T-helper 2 cell treated with Interferon-gamma antibody and Interleukin-4, amounts not matched to agents 5 μg/mL and 100 μg/mL, for 36 hours (primary cell): ENCODE measurements around the gene ALX4.

Source experiments
- DNase-seq: peaks from one replicate; pipeline ENCODE4 v3.0.0; 2021; ENCODE audit warnings: low spot score
- H3K27ac Mint-ChIP-seq: one replicate; pipeline ENCODE4 v1.8.0; 2021; ENCODE audit warnings: mild to moderate bottlenecking, mixed read lengths
- H3K27me3 Mint-ChIP-seq: one replicate; pipeline ENCODE4 v1.8.0; 2021; ENCODE audit warnings: low read depth, mixed read lengths
- H3K36me3 Mint-ChIP-seq: one replicate; pipeline ENCODE4 v1.8.0; 2021; ENCODE audit warnings: low read depth, mixed read lengths
- H3K4me1 Mint-ChIP-seq: one replicate; pipeline ENCODE4 v1.8.0; 2021; ENCODE audit warnings: low read depth, mixed read lengths
- H3K4me3 Mint-ChIP-seq: one replicate; pipeline ENCODE4 v1.8.0; 2022; ENCODE audit warnings: mild to moderate bottlenecking, moderate library complexity, mixed read lengths
- H3K9me3 Mint-ChIP-seq: one replicate; pipeline ENCODE4 v1.8.0; 2021; ENCODE audit warnings: mixed read lengths

Gene ALX4

GRCh38 chr11:44252999-44253602 lies 56.8 kb downstream of the ALX4 start:
- no peak for DNase-seq
- H3K36me3 Mint-ChIP-seq = peaks cover 25% of the 10 kb centered on the region
- peaks cover 15% of the 10 kb centered on the region for H3K4me1 Mint-ChIP-seq
- H3K4me3 Mint-ChIP-seq = no peak overlapping the region
- peaks cover 36% of the 10 kb centered on the region for H3K9me3 Mint-ChIP-seq
- H3K27me3 Mint-ChIP-seq = no peaks in the 10 kb centered on the region
- no peak overlapping the region for H3K27ac Mint-ChIP-seq

- no peak overlapping the region for H3K4me3 Mint-ChIP-seq
- H3K27me3 Mint-ChIP-seq = no peaks in the 10 kb centered on the region
Observed at GRCh38 chr11:44250421-44250820, 59.5 kb downstream of the ALX4 start.

GRCh38 chr11:44248109-44248508 lies 61.8 kb downstream of the ALX4 start:
- Mint-ChIP-seq H3K4me1 (no peaks in the 10 kb centered on the region), H3K36me3 (peaks cover 26% of the 10 kb centered on the region), H3K4me3 (no peak overlapping the region), H3K27me3 (no peaks in the 10 kb centered on the region), H3K9me3 (peaks cover 25% of the 10 kb centered on the region), H3K27ac (no peak overlapping the region)
- DNase-seq = no peak

More at GRCh38 chr11:44250421-44250820, 59.5 kb downstream of the ALX4 start:
- no peaks in the 10 kb centered on the region for H3K4me1 Mint-ChIP-seq
- H3K27ac Mint-ChIP-seq = no peak overlapping the region
- peaks cover 25% of the 10 kb centered on the region for H3K36me3 Mint-ChIP-seq
- no peak for DNase-seq
- H3K9me3 Mint-ChIP-seq = peaks cover 36% of the 10 kb centered on the region

- Mint-ChIP-seq H3K36me3 (peaks cover 20% of the 10 kb centered on the region), H3K9me3 (peaks cover 19% of the 10 kb centered on the region), H3K27ac (peak overlapping the region; percentile 26), H3K27me3 (no peaks in the 10 kb centered on the region), H3K4me3 (no peak overlapping the region), H3K4me1 (no peaks in the 10 kb centered on the region)
- no peak for DNase-seq
Observed at GRCh38 chr11:44247508-44247907, 62.4 kb downstream of the ALX4 start.

- H3K36me3 Mint-ChIP-seq = peaks cover 13% of the 10 kb centered on the region
- no peak overlapping the region for H3K4me3 Mint-ChIP-seq
- no peaks in the 10 kb centered on the region for H3K27me3 Mint-ChIP-seq
- DNase-seq = no peak
- H3K27ac Mint-ChIP-seq = no peak overlapping the region
- H3K4me1 Mint-ChIP-seq = no peaks in the 10 kb centered on the region
- H3K9me3 Mint-ChIP-seq = peaks cover 11% of the 10 kb centered on the region
Observed at GRCh38 chr11:44246726-44247125, 63.2 kb downstream of the ALX4 start.

GRCh38 chr11:44244639-44245310 lies 65.2 kb downstream of the ALX4 start:
- Mint-ChIP-seq H3K27me3 (no peaks in the 10 kb centered on the region), H3K4me3 (no peak overlapping the region), H3K9me3 (no peaks in the 10 kb centered on the region), H3K36me3 (peaks cover 8% of the 10 kb centered on the region), H3K27ac (no peak overlapping the region), H3K4me1 (no peaks in the 10 kb centered on the region)
- DNase-seq = no peak

GRCh38 chr11:44243595-44244343 lies 66.2 kb downstream of the ALX4 start:
- Mint-ChIP-seq H3K4me3 (no peak overlapping the region), H3K4me1 (no peaks in the 10 kb centered on the region), H3K27ac (no peak overlapping the region), H3K9me3 (no peaks in the 10 kb centered on the region), H3K36me3 (peaks cover 11% of the 10 kb centered on the region), H3K27me3 (no peaks in the 10 kb centered on the region)
- no peak for DNase-seq

GRCh38 chr11:44243086-44243485 lies 66.9 kb downstream of the ALX4 start:
- H3K9me3 Mint-ChIP-seq = no peaks in the 10 kb centered on the region
- H3K4me1 Mint-ChIP-seq = no peaks in the 10 kb centered on the region
- no peak overlapping the region for H3K4me3 Mint-ChIP-seq
- DNase-seq = no peak
- H3K27ac Mint-ChIP-seq = no peak overlapping the region
- H3K36me3 Mint-ChIP-seq = peaks cover 14% of the 10 kb centered on the region
- H3K27me3 Mint-ChIP-seq = no peaks in the 10 kb centered on the region

- no peaks in the 10 kb centered on the region for H3K4me1 Mint-ChIP-seq
- H3K9me3 Mint-ChIP-seq = no peaks in the 10 kb centered on the region
- no peaks in the 10 kb centered on the region for H3K27me3 Mint-ChIP-seq
- no peak overlapping the region for H3K4me3 Mint-ChIP-seq
- no peak overlapping the region for H3K27ac Mint-ChIP-seq
- peaks cover 17% of the 10 kb centered on the region for H3K36me3 Mint-ChIP-seq
- DNase-seq = no peak
Observed at GRCh38 chr11:44241851-44242250, 68.1 kb downstream of the ALX4 start.

- Mint-ChIP-seq H3K27me3 (no peaks in the 10 kb centered on the region), H3K36me3 (peaks cover 17% of the 10 kb centered on the region), H3K4me3 (no peak overlapping the region), H3K9me3 (no peaks in the 10 kb centered on the region), H3K4me1 (no peaks in the 10 kb centered on the region), H3K27ac (no peak overlapping the region)
- DNase-seq = no peak
Observed at GRCh38 chr11:44237156-44237555, 72.8 kb downstream of the ALX4 start.

- Mint-ChIP-seq H3K9me3 (no peaks in the 10 kb centered on the region), H3K27ac (no peak overlapping the region), H3K27me3 (no peaks in the 10 kb centered on the region), H3K4me1 (no peaks in the 10 kb centered on the region), H3K4me3 (no peak overlapping the region), H3K36me3 (peaks cover 17% of the 10 kb centered on the region)
- DNase-seq = no peak
Observed at GRCh38 chr11:44236296-44236695, 73.6 kb downstream of the ALX4 start.

GRCh38 chr11:44235765-44236201 lies 74.2 kb downstream of the ALX4 start:
- no peak overlapping the region for H3K4me3 Mint-ChIP-seq
- no peaks in the 10 kb centered on the region for H3K4me1 Mint-ChIP-seq
- H3K27ac Mint-ChIP-seq = no peak overlapping the region
- H3K27me3 Mint-ChIP-seq = no peaks in the 10 kb centered on the region
- peaks cover 17% of the 10 kb centered on the region for H3K36me3 Mint-ChIP-seq
- H3K9me3 Mint-ChIP-seq = no peaks in the 10 kb centered on the region
- no peak for DNase-seq

- Mint-ChIP-seq H3K27ac (no peak overlapping the region), H3K4me1 (peaks cover 7% of the 10 kb centered on the region), H3K4me3 (no peak overlapping the region), H3K27me3 (no peaks in the 10 kb centered on the region), H3K36me3 (peaks cover 2% of the 10 kb centered on the region), H3K9me3 (no peaks in the 10 kb centered on the region)
- DNase-seq = no peak
Observed at GRCh38 chr11:44229624-44230023, 80.3 kb downstream of the ALX4 start.

GRCh38 chr11:44229098-44229497 lies 80.8 kb downstream of the ALX4 start:
- H3K4me1 Mint-ChIP-seq = peaks cover 7% of the 10 kb centered on the region
- H3K36me3 Mint-ChIP-seq = peaks cover 2% of the 10 kb centered on the region
- H3K27me3 Mint-ChIP-seq = no peaks in the 10 kb centered on the region
- no peak overlapping the region for H3K4me3 Mint-ChIP-seq
- no peak for DNase-seq
- no peaks in the 10 kb centered on the region for H3K9me3 Mint-ChIP-seq
- H3K27ac Mint-ChIP-seq = no peak overlapping the region
